HG03066 (cell line): ENCODE measurements around the gene CACNA1C.

Experiments
- ATAC-seq: cut with Tn5 transposase; IDR thresholded peaks from one replicate; pipeline ENCODE4 v1.9.1; 2021; ENCODE audit warnings: low read depth; ENCODE audit not compliant: unreplicated experiment

Gene CACNA1C

GRCh38 chr12:2583642-2584401 is 531.0 kb downstream of the CACNA1C start:
- ATAC-seq = no peak

GRCh38 chr12:2586156-2587038 is 533.6 kb downstream of the CACNA1C start:
- ATAC-seq = no peak

DNA sequence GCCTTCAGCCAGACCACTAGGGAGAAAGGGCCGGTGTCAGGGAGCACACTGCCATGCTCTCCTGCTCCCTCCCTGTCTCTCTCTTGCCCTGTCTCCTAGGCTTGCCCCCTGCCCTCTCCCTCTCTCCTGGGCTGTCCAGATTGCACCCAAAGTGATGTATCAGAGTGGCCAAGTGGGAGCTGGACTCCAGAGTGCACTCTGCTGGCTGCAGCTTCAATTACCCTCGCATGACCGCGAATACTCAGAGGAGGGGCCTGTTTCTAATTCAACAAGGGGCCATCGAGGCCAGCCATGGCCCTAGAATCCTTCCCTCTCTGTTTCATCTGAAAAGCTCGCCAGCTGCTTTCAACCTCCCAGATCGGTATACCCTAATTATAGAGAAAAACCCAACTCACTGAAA is 535.6 kb downstream of the CACNA1C start:
- no peak for ATAC-seq

DNA sequence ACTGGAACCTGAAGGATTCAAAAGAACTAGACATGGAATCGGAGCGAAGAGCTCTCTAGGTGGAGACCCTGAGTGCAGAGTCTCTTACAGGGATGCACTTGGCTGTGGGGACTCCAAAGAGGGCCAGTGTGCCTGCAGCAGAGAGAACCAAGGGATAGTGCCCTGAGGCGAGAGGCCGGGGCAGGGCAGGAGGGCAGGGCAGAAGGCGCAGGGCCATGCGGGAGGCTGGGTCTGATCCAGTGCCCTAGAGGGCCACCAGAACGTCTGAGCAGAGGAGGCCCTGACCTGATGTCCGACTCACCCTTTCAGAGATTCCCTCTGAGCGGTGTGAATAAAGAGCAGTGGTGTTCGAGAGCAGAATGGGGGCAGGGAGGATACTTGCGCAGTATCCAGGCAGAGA is 536.6 kb downstream of the CACNA1C start:
- no peak for ATAC-seq

- ATAC-seq = no peak
Measured at GRCh38 chr12:2593045-2593444, 540.3 kb downstream of the CACNA1C start.

DNA sequence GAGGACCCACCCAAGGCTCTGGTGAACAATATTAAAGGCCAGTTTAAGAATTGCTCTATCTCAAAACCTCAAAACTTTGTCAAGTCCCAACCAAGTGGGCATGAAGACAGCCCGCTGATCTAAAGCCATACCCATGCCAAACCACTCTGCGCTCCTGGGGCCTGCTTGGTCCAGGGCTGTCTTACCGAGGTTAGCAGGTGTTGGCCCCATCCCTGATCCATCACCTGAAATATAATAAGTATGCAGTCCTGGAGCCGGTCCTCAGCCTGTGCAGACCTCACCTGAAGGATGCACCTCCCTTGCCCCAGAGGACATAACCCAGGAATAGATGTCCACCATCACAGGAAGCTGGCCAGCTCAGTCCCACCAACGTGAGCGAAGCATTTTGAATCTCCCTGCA is 543.7 kb downstream of the CACNA1C start:
- no peak for ATAC-seq

- ATAC-seq = no peak
Measured at GRCh38 chr12:2605301-2605700, 552.5 kb downstream of the CACNA1C start.

GRCh38 chr12:2606186-2606910 is 553.6 kb downstream of the CACNA1C start:
- ATAC-seq = no peak

- ATAC-seq = no peak
Measured at GRCh38 chr12:2607881-2608607, 555.3 kb downstream of the CACNA1C start.

- ATAC-seq = no peak
Measured at GRCh38 chr12:2608608-2608945, 555.8 kb downstream of the CACNA1C start.

DNA sequence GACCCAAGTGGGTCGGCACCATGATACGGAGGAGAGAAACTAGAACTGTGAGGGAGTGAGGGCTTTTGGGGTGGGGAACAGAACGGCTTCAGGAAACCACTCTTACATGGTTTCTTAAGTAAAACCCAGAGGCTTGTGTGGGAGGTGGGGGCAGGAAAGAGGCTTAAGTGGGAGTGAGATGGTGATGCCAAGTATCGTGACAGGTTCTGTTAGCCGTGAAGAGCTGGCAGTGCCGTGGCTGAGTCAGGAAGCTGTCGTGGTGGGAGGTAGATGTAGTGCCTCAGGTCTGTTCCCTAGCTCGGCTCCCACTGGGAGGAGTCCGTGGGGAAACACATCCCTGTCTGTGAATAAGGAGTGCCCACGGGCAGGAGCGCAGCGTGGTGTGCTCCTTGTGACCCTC is 556.2 kb downstream of the CACNA1C start:
- ATAC-seq = no peak

DNA sequence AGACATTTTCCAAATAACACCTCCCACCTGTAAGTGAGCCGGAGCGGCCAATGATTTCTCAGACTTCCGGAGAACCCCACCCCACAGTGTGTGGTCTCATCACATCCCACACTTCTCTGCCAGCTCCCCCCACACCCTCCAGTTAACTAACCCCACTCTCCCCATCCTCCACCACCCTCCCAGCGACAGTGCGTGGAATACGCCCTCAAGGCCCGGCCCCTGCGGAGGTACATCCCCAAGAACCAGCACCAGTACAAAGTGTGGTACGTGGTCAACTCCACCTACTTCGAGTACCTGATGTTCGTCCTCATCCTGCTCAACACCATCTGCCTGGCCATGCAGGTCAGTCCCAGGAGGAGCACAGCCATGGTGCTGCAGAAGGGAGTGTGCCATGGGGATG is 557.6 kb downstream of the CACNA1C start:
- ATAC-seq = no peak

DNA sequence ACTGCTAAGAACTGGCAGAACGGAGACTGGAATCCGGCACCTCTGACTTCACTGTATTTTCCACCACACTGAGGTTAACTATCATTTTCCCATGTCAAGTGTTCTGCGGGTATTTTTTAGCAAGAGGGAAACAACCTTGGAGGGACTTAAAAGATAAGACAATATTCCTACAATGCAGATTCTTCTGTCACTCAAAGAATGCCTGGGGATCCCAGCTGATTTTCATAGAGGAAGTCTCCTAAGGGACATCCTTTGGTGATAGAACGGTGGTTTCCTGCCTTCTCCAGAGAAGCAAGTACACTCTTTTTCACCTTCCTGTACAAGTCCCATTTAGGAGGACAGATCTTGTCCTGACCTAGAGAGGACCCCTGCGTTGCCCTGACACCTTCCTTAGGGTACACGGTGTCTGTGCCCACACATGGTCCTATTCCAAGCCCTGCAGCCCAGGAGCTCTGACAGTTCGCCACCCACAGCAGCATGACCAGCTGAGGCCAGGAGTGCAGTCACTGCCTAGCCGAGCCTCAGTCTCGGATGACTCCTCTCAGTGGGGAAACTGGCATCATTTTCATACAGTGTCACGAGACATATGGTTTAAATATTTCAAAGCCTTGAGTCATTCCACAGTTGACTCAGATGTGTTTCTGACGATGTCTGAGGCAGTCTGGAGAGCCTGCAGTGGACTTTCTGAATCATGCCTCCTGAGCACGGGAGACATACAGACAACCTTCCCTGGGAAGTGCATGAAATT is 560.7 kb downstream of the CACNA1C start:
- ATAC-seq = no peak

- no peak for ATAC-seq
Measured at GRCh38 chr12:2614341-2614740, 561.6 kb downstream of the CACNA1C start.

DNA sequence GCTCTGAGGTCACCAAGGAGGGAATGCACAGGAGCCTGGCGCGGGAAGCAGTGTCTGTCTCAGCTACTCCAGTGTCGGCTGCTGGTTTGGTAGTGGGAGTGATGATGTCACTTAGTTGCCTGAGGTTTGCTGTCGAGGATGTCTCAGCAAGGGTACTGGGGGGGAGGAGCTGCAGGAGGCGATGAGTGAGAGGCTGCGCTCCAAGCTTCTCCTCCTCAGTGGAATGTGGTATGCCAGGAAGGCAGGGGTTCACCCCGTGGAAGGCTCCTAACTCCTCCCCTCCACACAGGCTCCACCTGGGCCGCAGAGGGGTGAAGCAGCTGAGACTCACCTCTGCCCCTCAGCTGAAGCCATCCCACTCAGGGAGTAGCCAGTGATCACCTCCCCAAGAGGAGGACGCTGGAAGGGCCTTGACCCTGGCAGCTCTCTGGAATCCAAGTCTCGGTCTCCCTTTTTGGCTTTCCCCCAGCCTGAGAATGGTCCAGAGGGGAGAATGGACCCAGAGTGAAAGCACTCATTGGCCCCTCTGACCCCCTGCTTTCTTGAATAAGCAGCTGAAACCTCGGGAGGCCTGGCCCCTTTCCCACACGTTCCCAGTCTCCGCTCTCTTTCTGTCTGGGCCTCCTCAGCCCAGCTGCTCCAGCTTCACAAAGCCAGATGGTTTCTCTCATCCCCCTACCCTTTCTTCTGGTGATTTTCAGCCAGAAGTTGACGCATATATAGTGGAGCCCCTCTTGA is 563.0 kb downstream of the CACNA1C start:
- no peak for ATAC-seq

DNA sequence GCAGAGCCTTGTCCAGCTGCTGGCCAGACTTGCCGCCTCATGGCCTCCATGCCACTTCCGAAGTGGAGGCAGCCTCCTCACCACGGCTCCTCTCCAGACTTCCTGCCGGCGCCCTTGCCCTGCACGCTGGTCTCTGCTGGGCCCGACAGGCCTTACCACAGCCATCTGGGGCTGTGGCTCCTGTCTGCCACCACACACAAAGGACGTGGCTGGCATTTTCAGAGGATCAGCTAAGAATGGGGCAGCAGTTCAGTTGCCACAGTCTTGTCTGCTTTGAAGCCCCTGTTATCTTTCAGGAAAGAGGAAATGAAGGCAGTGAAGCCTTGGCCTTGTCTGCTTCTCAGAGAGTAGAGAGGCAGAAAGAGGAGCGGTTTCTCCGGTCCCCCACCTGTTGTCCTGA is 564.0 kb downstream of the CACNA1C start:
- no peak for ATAC-seq

DNA sequence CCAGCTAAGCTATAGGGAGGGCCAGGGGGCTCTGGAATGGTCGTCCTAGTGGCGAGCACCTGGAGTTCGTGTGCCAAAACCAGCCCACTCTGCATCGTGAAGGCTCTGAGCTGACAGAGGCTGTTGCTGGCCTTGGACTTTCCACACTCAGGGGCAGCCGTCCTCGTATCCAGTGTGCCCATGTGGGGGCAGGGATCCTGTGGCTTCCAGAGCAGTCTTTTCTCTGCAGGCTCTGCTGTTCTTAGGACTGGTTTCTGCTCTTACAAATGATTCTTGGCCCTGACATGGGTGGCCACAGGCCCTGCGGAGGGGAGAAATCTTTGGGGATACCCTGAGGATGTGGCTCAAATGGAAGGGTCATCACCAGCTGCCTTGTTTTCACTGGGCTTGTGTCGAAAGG is 564.6 kb downstream of the CACNA1C start:
- no peak for ATAC-seq

GRCh38 chr12:2618291-2618995 is 565.7 kb downstream of the CACNA1C start:
- no peak for ATAC-seq

DNA sequence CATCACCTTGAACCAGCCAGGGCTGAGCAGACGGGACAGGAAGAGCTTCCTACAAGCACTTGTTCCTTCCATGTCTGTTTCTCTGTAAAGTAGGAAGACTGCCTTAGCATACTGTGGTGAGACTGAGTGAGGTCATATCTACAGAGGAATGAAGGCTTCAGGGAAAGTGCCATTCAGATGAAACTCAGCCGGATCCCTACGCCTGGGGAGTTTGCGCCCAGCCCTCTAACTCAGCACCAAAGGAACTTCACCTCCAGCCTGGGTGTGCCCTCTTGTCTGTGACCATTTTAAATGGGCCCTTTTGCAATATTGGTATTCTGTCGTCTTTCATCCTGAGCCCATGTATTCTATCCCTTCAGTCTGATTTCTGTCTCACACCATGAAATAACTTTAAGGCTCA is 566.3 kb downstream of the CACNA1C start:
- ATAC-seq = no peak
